Measurements from ENCODE around the gene FAM89B.
"Not testable (repeated sequence)": the region's sequence is repeated elsewhere in the genome, so short reads cannot be mapped to it uniquely, and the experiment has no call there.

FAM89B gene

GRCh38 chr11:65558002-65558929 lies 14.1 kb upstream of the FAM89B start, which contains the start of gene LTBP3:
TSS of gene LTBP3 (minus strand) at chr11:65558359. CDS start at chr11:65557959, 400 bp downstream.
- peak in 1 of 2 donors; percentile 40 for DNase-seq

- DNase-seq: no peak
Observed at GRCh38 chr11:65558930-65559509, 13.3 kb upstream of the FAM89B start.

GRCh38 chr11:65559535-65559934 lies 12.8 kb upstream of the FAM89B start:
- no peak for DNase-seq

GRCh38 chr11:65559951-65560537 lies 12.3 kb upstream of the FAM89B start:
- no peak for DNase-seq

GRCh38 chr11:65560555-65561418 lies 11.6 kb upstream of the FAM89B start:
- DNase-seq: no peak

- DNase-seq: no peak
Observed at GRCh38 chr11:65562020-65562419, 10.3 kb upstream of the FAM89B start.

- no peak for DNase-seq
Observed at GRCh38 chr11:65562788-65563187, 9.6 kb upstream of the FAM89B start.

GRCh38 chr11:65563601-65564000 lies 8.7 kb upstream of the FAM89B start:
- DNase-seq: no peak

- DNase-seq: not testable (repeated sequence)
Observed at GRCh38 chr11:65564879-65565559, 7.3 kb upstream of the FAM89B start.

GRCh38 chr11:65565624-65566453 lies 6.5 kb upstream of the FAM89B start:
- DNase-seq: no peak

- DNase-seq: no peak
Observed at GRCh38 chr11:65569164-65569972, 3.0 kb upstream of the FAM89B start.

- peak; percentile 97 to 99 for DNase-seq
Observed at GRCh38 chr11:65569973-65570918, 2.1 kb upstream of the FAM89B start, which contains the start of gene ZNRD2. TSS of gene ZNRD2 (plus strand) at chr11:65570477. CDS start at chr11:65570492, 15 bp downstream.

GRCh38 chr11:65571420-65571819 lies 918 bp upstream of the FAM89B start:
- DNase-seq: no peak

GRCh38 chr11:65571940-65572339 lies 398 bp upstream of the FAM89B start:
- DNase-seq: no peak

GRCh38 chr11:65573391-65574079 lies 1.2 kb downstream of the FAM89B start:
- no peak for DNase-seq

- peak; percentile 79 to 84 for DNase-seq
Observed at GRCh38 chr11:65574109-65574810, 1.9 kb downstream of the FAM89B start.

- no peak for DNase-seq
Observed at GRCh38 chr11:65574811-65575567, 2.7 kb downstream of the FAM89B start.

All from activated CD4-positive, alpha-beta T cell treated with anti-CD3 and anti-CD28 coated beads for 4 hours (primary cell).